SU-DHL-6 (cell line): ENCODE results near the gene ATXN1L.
A peak's percentile ranks its signal among the peaks of the same experiment; 100 is the strongest.

Source experiments
- H2AFZ ChIP-seq: fragments of 200-600 bp; sonication (generic); 2 replicates; pipeline ENCODE4 v1.6.1; 2014; ENCODE audit warnings: low read depth, mild to moderate bottlenecking, moderate library complexity, mixed read lengths, antibody characterized with exemption, low read length; ENCODE audit not compliant: severe bottlenecking
- H3F3A ChIP-seq: fragments of 200-600 bp; shearing (Covaris generic); 2 replicates; pipeline ENCODE4 v1.6.0; 2016; ENCODE audit warnings: antibody characterized with exemption, mild to moderate bottlenecking; ENCODE audit not compliant: insufficient read depth
- H3K27ac ChIP-seq: fragments of 200-600 bp; sonication (generic); 2 replicates; pipeline ENCODE4 v1.5.1; 2016; ENCODE audit warnings: low read depth, mild to moderate bottlenecking, low read length, moderate library complexity, mixed read lengths
- H3K27me3 ChIP-seq: fragments of 200-600 bp; sonication (generic), shearing (Covaris generic); 2 replicates; pipeline ENCODE4 v1.6.0; 2014; ENCODE audit warnings: mild to moderate bottlenecking, low read length
- H3K36me3 ChIP-seq: fragments of 200-600 bp; sonication (generic); 2 replicates; pipeline ENCODE4 v1.6.1; 2014; ENCODE audit warnings: mild to moderate bottlenecking, low read length, mixed read lengths
- H3K4me2 ChIP-seq: fragments of 300-600, 200-600 bp; shearing (Covaris generic), sonication (generic); 2 replicates; pipeline ENCODE4 v1.6.0; 2014; ENCODE audit warnings: low read length, low read depth, mild to moderate bottlenecking; ENCODE audit not compliant: poor library complexity, severe bottlenecking
- H3K4me3 ChIP-seq: fragments of 200-600 bp; sonication (generic); 2 replicates; pipeline ENCODE4 v1.5.1; 2014; ENCODE audit warnings: antibody characterized with exemption, low read length, mild to moderate bottlenecking, mixed read lengths; ENCODE audit not compliant: insufficient read depth, poor library complexity, severe bottlenecking
- H3K79me2 ChIP-seq: fragments of 200-600 bp; sonication (generic); 2 replicates; pipeline ENCODE4 v1.6.1; 2014; ENCODE audit warnings: mild to moderate bottlenecking, low read length, moderate library complexity; ENCODE audit not compliant: insufficient read depth
- H3K9ac ChIP-seq: fragments of 200-600 bp; sonication (generic); 2 replicates; pipeline ENCODE4 v1.7.0; 2014; ENCODE audit warnings: mild to moderate bottlenecking, low read length
- H3K9me2 ChIP-seq: fragments of 200-600 bp; sonication (generic); replicated peaks from 2 replicates; pipeline ENCODE4 v1.6.1; 2014; ENCODE audit warnings: low read length; ENCODE audit not compliant: insufficient read depth
- H3K9me3 ChIP-seq: fragments of 200-600 bp; sonication (generic); 2 replicates; pipeline ENCODE4 v1.6.1; 2014; ENCODE audit warnings: low read length, mixed read lengths; ENCODE audit not compliant: insufficient read depth
- H4K20me1 ChIP-seq: fragments of 200-600 bp; sonication (generic); 2 replicates; pipeline ENCODE4 v1.6.1; 2014; ENCODE audit warnings: low read depth, mild to moderate bottlenecking, antibody characterized with exemption, low read length, moderate library complexity, mixed read lengths
- CTCF ChIP-seq: fragments of 200-600 bp; sonication (generic); IDR thresholded peaks from one replicate; pipeline ENCODE4 v1.5.1; 2017; ENCODE audit warnings: antibody characterized with exemption, mild to moderate bottlenecking, low read length, moderate library complexity; ENCODE audit not compliant: insufficient read depth, poor library complexity, severe bottlenecking
- EZH2phosphoT487 ChIP-seq: fragments of 200-600 bp; sonication (generic), shearing (Covaris generic); conservative IDR thresholded peaks from 2 replicates; pipeline ENCODE4 v1.6.1; 2018; ENCODE audit warnings: mild to moderate bottlenecking, antibody characterized with exemption, low read length, moderate library complexity, mixed read lengths

Gene ATXN1L

GRCh38 chr16:71895679-71896365, 50.0 kb downstream of the ATXN1L start:
- Histone ChIP-seq H3K4me2 (peak overlapping the region; percentile 100), H3K9ac (peak overlapping the region; percentile 91), H3K9me3 (no peaks in the 10 kb centered on the region), H3K79me2 (peaks cover 55% of the 10 kb centered on the region), H3K27ac (peak overlapping the region; percentile 66), H4K20me1 (peaks cover 24% of the 10 kb centered on the region), H3K36me3 (0 out of 2 replicates have a peak, but pooled peaks cover 2% of the 10 kb centered on the region), H3F3A (peaks cover 33% of the 10 kb centered on the region), H3K4me3 (peak overlapping the region; percentile 68), H3K9me2 (no peaks in the 10 kb centered on the region), H2AFZ (peak overlapping the region; percentile 3), H3K27me3 (no peaks in the 10 kb centered on the region)
- TF ChIP-seq CTCF (no peak), EZH2phosphoT487 (no peak)

GRCh38 chr16:71896764-71897368, 51.1 kb downstream of the ATXN1L start:
- Histone ChIP-seq H4K20me1 (peaks cover 33% of the 10 kb centered on the region), H3K27me3 (no peaks in the 10 kb centered on the region), H3K9ac (peak overlapping the region; percentile 91), H3K4me3 (peak overlapping the region; percentile 68), H3K27ac (peak overlapping the region; percentile 66), H3K4me2 (peak overlapping the region; percentile 100), H3K9me3 (no peaks in the 10 kb centered on the region), H2AFZ (no peak overlapping the region), H3F3A (peaks cover 30% of the 10 kb centered on the region; the same call in 1 of the 2 replicates), H3K79me2 (peaks cover 65% of the 10 kb centered on the region), H3K9me2 (no peaks in the 10 kb centered on the region), H3K36me3 (0 out of 2 replicates have a peak, but pooled peaks cover 2% of the 10 kb centered on the region)
- TF ChIP-seq CTCF = no peak
- no peak for TF ChIP-seq EZH2phosphoT487

- peak overlapping the region; percentile 3; the same call in 1 of the 2 replicates for H3K27ac ChIP-seq
- H3K9me3 ChIP-seq = no peaks in the 10 kb centered on the region
- peak overlapping the region; percentile 32 for H3K4me2 ChIP-seq
- H2AFZ ChIP-seq = no peak overlapping the region
- H3K79me2 ChIP-seq = peaks cover 88% of the 10 kb centered on the region
- peaks cover 56% of the 10 kb centered on the region for H4K20me1 ChIP-seq
- TF ChIP-seq EZH2phosphoT487 (no peak), CTCF (no peak)
- H3K9me2 ChIP-seq = no peaks in the 10 kb centered on the region
- H3K9ac ChIP-seq = no peak overlapping the region
- peak overlapping the region; percentile 7 for H3K4me3 ChIP-seq
- H3F3A ChIP-seq = peaks cover 39% of the 10 kb centered on the region; the same call in 1 of the 2 replicates
- H3K27me3 ChIP-seq = no peaks in the 10 kb centered on the region
- H3K36me3 ChIP-seq = peaks cover 2% of the 10 kb centered on the region; the same call in 1 of the 2 replicates
Observed at GRCh38 chr16:71899171-71899570, 53.4 kb downstream of the ATXN1L start.
